K562 (cell line): ENCODE results near the gene UFSP1.

Experiments
- POLR2A ChIP-seq: fragments of 450-650 bp; conservative IDR thresholded peaks from 2 replicates; pipeline ENCODE4 v1.6.1; 2016
- SP1 ChIP-seq: sonication (generic); formaldehyde crosslinking; IDR thresholded peaks from 2 replicates; pipeline ENCODE4 v1.8.1; 2022; ENCODE audit warnings: mild to moderate bottlenecking, missing genetic modification reagents
- TEAD2 ChIP-seq: fragments of 450-650 bp; IDR thresholded peaks from 2 replicates; pipeline ENCODE4 v1.6.1; 2016; ENCODE audit warnings: missing genetic modification characterization, control low read depth, missing compliant biosample characterization
- TF ChIP-seq, protein P1 (sequence below), 3 experiments: IDR thresholded peaks in 2 of 3; conservative IDR thresholded peaks in 1 of 3; 2 replicates each; pipeline ENCODE4 v1.5.1; 2011 to 2012; ENCODE audit warnings: low read length in 3 of 3, mild to moderate bottlenecking in 3 of 3, control low read depth in 2 of 3, improper control_type of control experiment in 1 of 3, inconsistent platforms in 1 of 3, low read depth in 1 of 3, mixed read lengths in 1 of 3, moderate library complexity in 1 of 3; ENCODE audit not compliant: insufficient read depth in 2 of 3
- TF ChIP-seq, protein P2 (sequence below): IDR thresholded peaks from 2 replicates; pipeline ENCODE4 v1.6.1; 2012; ENCODE audit warnings: low read depth, low read length, improper control_type of control experiment, borderline replicate concordance
- TF ChIP-seq, protein P3 (sequence below): sonication (generic); formaldehyde crosslinking; IDR thresholded peaks from 2 replicates; pipeline ENCODE4 v1.8.1; 2022; ENCODE audit warnings: missing genetic modification reagents

DNA sequence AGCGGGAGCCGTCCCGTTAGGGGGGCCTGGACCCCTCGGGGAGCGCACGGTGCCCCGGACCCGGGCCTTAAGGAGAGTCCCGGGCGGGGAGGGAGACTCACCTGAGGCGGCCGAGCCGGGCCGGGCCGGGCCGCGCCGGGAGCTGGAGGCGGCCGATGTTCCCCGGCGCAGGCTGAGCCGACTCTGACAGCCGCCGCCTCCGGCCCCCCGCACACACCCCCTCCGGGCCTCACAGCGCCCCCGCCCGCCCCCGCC, 6.1 kb upstream of the UFSP1 start, which contains the start of gene ACHE:
- TF ChIP-seq, protein P1, sequence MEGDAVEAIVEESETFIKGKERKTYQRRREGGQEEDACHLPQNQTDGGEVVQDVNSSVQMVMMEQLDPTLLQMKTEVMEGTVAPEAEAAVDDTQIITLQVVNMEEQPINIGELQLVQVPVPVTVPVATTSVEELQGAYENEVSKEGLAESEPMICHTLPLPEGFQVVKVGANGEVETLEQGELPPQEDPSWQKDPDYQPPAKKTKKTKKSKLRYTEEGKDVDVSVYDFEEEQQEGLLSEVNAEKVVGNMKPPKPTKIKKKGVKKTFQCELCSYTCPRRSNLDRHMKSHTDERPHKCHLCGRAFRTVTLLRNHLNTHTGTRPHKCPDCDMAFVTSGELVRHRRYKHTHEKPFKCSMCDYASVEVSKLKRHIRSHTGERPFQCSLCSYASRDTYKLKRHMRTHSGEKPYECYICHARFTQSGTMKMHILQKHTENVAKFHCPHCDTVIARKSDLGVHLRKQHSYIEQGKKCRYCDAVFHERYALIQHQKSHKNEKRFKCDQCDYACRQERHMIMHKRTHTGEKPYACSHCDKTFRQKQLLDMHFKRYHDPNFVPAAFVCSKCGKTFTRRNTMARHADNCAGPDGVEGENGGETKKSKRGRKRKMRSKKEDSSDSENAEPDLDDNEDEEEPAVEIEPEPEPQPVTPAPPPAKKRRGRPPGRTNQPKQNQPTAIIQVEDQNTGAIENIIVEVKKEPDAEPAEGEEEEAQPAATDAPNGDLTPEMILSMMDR (IDR thresholded peaks at IDR 0.05 in 2 of 3, conservative IDR thresholded peaks at IDR 0.05 in 1 of 3; ENCODE audit: insufficient read depth in 2 of 3, low read depth in 1 of 3, low read length in 3 of 3) = no peak
- TF ChIP-seq, protein P2, sequence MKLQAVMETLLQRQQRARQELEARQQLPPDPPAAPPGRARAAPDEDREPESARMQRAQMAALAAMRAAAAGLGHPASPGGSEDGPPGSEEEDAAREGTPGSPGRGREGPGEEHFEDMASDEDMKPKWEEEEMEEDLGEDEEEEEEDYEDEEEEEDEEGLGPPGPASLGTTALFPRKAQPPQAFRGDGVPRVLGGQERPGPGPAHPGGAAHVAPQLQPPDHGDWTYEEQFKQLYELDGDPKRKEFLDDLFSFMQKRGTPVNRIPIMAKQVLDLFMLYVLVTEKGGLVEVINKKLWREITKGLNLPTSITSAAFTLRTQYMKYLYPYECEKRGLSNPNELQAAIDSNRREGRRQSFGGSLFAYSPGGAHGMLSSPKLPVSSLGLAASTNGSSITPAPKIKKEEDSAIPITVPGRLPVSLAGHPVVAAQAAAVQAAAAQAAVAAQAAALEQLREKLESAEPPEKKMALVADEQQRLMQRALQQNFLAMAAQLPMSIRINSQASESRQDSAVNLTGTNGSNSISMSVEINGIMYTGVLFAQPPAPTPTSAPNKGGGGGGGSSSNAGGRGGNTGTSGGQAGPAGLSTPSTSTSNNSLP = no peak
- TF ChIP-seq POLR2A (no peak), SP1 (CRISPR knock-in tag) (no peak; the same call in 1 of the 2 replicates), TEAD2 (tag) (no peak)
- TF ChIP-seq, protein P3, sequence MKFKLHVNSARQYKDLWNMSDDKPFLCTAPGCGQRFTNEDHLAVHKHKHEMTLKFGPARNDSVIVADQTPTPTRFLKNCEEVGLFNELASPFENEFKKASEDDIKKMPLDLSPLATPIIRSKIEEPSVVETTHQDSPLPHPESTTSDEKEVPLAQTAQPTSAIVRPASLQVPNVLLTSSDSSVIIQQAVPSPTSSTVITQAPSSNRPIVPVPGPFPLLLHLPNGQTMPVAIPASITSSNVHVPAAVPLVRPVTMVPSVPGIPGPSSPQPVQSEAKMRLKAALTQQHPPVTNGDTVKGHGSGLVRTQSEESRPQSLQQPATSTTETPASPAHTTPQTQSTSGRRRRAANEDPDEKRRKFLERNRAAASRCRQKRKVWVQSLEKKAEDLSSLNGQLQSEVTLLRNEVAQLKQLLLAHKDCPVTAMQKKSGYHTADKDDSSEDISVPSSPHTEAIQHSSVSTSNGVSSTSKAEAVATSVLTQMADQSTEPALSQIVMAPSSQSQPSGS (CRISPR knock-in tag) = no peak
